Activated T-helper 1 cell treated with anti-CD3 and anti-CD28 coated beads, Interleukin-12 subunit alpha, Interleukin-12 subunit beta, Interleukin-2, Interleukin-4 antibody, amounts not matched to agents 30 ng/mL and 10 ng/mL and 1 ng/mL, durations not matched to agents 14 hours and 24 hours and 36 hours (primary cell): ENCODE measurements around the gene OR2T1. TPM values are rescaled to one million over a fixed set of nuclear protein-coding genes. Genes with fewer than 3 reads are reported as not detected.

Experiments used
- DNase-seq: peaks from one replicate; pipeline ENCODE4 v3.0.0; 2021; ENCODE audit warnings: low spot score
- H3K27ac Mint-ChIP-seq: one replicate; pipeline ENCODE4 v1.8.0; 2021; ENCODE audit warnings: mild to moderate bottlenecking, mixed read lengths
- H3K27me3 Mint-ChIP-seq: one replicate; pipeline ENCODE4 v1.8.0; 2022; ENCODE audit warnings: mild to moderate bottlenecking, moderate library complexity, mixed read lengths; ENCODE audit not compliant: insufficient read depth
- H3K36me3 Mint-ChIP-seq: one replicate; pipeline ENCODE4 v1.8.0; 2021; ENCODE audit warnings: low read depth, mixed read lengths
- H3K4me1 Mint-ChIP-seq: one replicate; pipeline ENCODE4 v1.8.0; 2021; ENCODE audit warnings: low read depth, mixed read lengths
- H3K4me3 Mint-ChIP-seq: one replicate; pipeline ENCODE4 v1.8.0; 2021; ENCODE audit warnings: mild to moderate bottlenecking, moderate library complexity, mixed read lengths
- H3K9me3 Mint-ChIP-seq: one replicate; pipeline ENCODE4 v1.8.0; 2021; ENCODE audit warnings: mixed read lengths
- intact Hi-C: fragments of 100-400 bp; cut with micrococcal nuclease; formaldehyde crosslinking; loops from one replicate; pipeline ENCODE4 v1.15.1; 2024
- total RNA-seq: library from RNA; stranded (reverse); gene quantifications from 2 replicates; pipeline ENCODE4 v1.2.3, GENCODE V29; 2022

OR2T1 gene, protein sequence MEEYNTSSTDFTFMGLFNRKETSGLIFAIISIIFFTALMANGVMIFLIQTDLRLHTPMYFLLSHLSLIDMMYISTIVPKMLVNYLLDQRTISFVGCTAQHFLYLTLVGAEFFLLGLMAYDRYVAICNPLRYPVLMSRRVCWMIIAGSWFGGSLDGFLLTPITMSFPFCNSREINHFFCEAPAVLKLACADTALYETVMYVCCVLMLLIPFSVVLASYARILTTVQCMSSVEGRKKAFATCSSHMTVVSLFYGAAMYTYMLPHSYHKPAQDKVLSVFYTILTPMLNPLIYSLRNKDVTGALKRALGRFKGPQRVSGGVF
- not detected in 2 replicates for total RNA-seq

DNA sequence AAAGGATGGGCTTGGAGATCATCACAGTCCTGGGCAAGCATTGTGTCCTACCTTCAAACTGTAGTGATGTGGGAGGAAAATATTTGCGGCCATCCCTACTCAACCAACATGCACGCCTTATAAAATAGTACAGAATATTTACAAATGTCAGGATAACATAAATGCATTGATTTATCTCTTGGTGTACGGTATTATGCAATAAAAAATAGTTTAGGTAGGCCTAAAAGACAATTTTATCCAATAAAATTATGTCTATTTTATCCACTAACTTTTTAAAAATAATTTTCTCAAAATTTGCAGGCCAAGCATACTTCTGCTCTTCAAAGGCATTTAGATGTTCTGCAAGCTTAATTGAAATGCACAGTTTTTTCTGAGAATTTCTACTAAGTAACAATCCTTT lies at the start of gene OR2T1:
Gene OR2T1 (plus strand): TSS at position 301 of the 400 bp plus-strand sequence. CDS start 3,100 bp downstream, outside the sequence.
- no peak within 1 kb of the TSS for H3K4me3 Mint-ChIP-seq
- peaks cover 5% of the 10 kb centered on the region for H3K9me3 Mint-ChIP-seq
- H3K27me3 Mint-ChIP-seq, result peaks cover 2% of the 10 kb centered on the region
- H3K4me1 Mint-ChIP-seq, result no peaks in the 10 kb centered on the region
- H3K27ac Mint-ChIP-seq, result no peak within 1 kb of the TSS
- no peak for DNase-seq
- H3K36me3 Mint-ChIP-seq, result no peaks in the 10 kb centered on the region
- intact Hi-C loops, result loop anchor here (10.0 kb wide), 1 partner anchor 212 kb away; no protein-coding TSS in a partner anchor

DNA sequence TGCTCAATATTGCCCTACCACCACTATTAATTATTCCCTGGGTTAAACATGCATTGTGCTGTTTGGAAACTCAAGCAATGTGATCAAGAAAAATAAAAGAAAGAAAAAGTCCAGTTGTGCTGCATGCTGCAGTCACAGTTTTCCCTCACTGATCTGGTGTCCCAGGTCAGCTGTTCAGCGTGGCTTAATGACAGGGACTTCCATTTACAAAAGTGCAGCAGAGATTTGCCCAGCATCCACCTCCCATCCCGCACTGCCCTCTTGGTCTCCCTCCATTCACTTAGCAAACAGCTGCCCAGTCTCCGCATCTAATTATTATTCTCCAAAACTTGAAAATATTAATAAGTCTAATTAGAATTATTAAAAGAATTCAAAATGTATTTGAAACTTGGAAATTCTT lies 43.4 kb upstream of the OR2T1 start:
- intact Hi-C loops, result no loop called here
- Mint-ChIP-seq H3K9me3 (no peaks in the 10 kb centered on the region), H3K4me3 (no peak overlapping the region), H3K27ac (no peak overlapping the region), H3K27me3 (no peaks in the 10 kb centered on the region), H3K4me1 (no peaks in the 10 kb centered on the region), H3K36me3 (no peaks in the 10 kb centered on the region)
- DNase-seq, result no peak

DNA sequence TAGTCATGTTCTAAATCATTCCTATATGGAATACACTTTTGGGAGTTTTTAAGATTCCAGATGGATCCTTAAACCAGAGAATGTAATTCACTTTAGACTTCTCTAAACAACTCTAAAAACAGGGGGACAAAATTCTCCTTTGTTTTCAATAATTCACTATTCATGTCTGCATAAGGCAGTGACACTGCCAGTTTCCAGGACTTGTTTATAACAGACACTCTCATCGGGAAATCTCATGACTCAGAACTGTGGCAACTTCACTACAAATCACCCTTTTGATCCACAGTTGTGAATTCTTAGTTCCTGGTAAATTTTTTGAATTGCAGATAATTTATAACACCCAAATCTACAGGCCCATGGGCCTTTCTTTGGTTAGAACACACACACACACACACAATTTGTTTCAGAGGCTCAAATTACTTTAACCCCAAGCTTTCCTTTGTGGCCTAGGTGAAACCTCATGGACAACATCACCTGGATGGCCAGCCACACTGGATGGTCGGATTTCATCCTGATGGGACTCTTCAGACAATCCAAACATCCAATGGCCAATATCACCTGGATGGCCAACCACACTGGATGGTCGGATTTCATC lies 41.6 kb upstream of the OR2T1 start, which contains the start of gene OR2T4:
Gene OR2T4 (plus strand): TSS at position 545 of the 595 bp plus-strand sequence. CDS start 0 bp downstream, at position 545.
- intact Hi-C loops, result no loop called here
- Mint-ChIP-seq H3K4me1 (no peaks in the 10 kb centered on the region), H3K27ac (no peak within 1 kb of the TSS), H3K27me3 (no peaks in the 10 kb centered on the region), H3K9me3 (no peaks in the 10 kb centered on the region), H3K4me3 (no peak within 1 kb of the TSS), H3K36me3 (no peaks in the 10 kb centered on the region)
- no peak for DNase-seq

DNA sequence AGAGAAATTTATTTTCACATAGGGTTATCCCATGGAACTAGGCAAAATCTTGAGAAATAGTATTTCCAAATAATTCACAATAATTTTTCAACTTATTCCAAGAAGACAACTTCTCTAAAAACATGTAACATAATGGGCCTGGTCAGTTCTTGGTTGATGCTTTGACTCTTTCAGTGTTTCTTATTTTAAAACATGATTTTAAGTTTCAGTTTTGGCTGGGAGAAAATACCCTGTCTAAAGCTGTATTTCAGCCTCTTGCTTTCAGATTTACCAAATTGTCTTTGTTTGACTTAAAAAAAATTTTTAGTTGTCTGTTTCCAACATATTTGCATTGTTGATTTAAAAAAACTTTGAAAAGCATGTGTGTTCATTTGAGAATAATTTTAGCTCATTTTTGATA lies 36.2 kb upstream of the OR2T1 start:
- intact Hi-C loops, result no loop called here
- H3K27ac Mint-ChIP-seq, result no peak overlapping the region
- H3K4me1 Mint-ChIP-seq, result no peaks in the 10 kb centered on the region
- no peaks in the 10 kb centered on the region for H3K27me3 Mint-ChIP-seq
- H3K36me3 Mint-ChIP-seq, result no peaks in the 10 kb centered on the region
- no peak for DNase-seq
- no peak overlapping the region for H3K4me3 Mint-ChIP-seq
- H3K9me3 Mint-ChIP-seq, result no peaks in the 10 kb centered on the region

DNA sequence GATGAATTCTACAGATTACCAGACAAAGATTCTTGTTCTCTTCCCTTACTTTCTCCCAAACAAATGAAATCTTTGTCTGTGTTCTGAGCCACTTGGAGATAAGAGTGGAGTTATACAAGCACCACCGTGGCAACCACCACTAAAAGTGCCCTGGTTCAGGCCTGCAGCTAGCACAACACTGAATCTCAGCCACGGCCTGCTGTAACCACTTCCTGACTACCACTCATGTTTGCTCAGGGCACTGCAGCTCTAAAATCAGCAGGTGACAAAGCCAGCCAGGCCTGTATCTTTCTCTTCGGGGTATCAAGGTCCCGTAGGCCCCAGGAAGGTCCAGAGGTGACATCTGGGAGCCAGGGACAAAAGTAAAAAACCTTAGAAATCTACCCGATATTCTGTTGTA lies 30.5 kb upstream of the OR2T1 start:
- peaks cover 2% of the 10 kb centered on the region for H3K27me3 Mint-ChIP-seq
- DNase-seq, result no peak
- H3K9me3 Mint-ChIP-seq, result no peaks in the 10 kb centered on the region
- no peaks in the 10 kb centered on the region for H3K36me3 Mint-ChIP-seq
- H3K27ac Mint-ChIP-seq, result no peak overlapping the region
- H3K4me1 Mint-ChIP-seq, result no peaks in the 10 kb centered on the region
- intact Hi-C loops, result no loop called here
- no peak overlapping the region for H3K4me3 Mint-ChIP-seq

DNA sequence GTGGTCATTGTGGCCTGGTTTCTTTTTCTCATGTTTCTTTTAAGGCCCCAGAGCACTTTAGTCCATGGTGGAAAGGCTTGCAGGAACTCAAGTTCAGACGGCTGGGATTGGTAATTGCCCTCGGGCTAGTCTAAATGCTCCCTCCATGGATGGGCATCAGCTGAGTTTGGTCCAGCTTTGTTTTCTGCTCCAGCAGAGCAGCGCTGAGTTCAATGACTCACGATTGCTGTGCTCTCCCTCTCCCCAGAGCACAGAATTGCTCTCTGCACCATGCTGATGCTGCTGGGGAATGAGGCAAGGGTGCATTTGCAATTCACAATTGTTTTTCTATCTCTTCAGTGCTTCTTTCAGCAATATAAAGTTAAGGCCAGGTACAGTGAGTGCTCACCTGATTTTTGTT lies 29.1 kb upstream of the OR2T1 start:
- intact Hi-C loops, result no loop called here
- H3K36me3 Mint-ChIP-seq, result no peaks in the 10 kb centered on the region
- no peak overlapping the region for H3K4me3 Mint-ChIP-seq
- no peak for DNase-seq
- H3K4me1 Mint-ChIP-seq, result no peaks in the 10 kb centered on the region
- H3K9me3 Mint-ChIP-seq, result no peaks in the 10 kb centered on the region
- H3K27me3 Mint-ChIP-seq, result peaks cover 2% of the 10 kb centered on the region
- H3K27ac Mint-ChIP-seq, result no peak overlapping the region

DNA sequence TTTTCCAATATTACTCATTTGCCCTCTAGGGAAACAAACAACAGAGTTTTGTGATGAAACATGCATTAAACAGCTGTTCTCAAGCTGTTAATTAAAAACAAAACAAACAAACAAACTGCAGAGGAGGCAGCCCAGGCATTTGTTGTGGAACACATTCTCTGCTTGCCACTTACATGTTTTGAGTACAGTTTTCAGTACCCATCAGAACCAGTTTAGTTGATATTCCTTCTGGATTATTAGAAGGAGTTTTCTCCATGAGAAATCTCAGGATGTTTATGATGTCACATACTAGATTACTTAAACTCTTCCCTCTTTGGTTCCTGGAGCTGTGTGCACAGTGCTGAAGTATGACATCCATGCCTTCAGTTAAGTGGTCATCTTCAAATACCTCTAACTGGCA lies 27.4 kb upstream of the OR2T1 start, which contains the start of gene OR2T6:
Gene OR2T6 (plus strand): TSS at position 301 of the 400 bp plus-strand sequence. CDS start 11,863 bp downstream, outside the sequence.
- intact Hi-C loops, result no loop called here
- Mint-ChIP-seq H3K36me3 (no peaks in the 10 kb centered on the region), H3K4me3 (no peak within 1 kb of the TSS), H3K27ac (no peak within 1 kb of the TSS), H3K4me1 (no peaks in the 10 kb centered on the region), H3K27me3 (peaks cover 2% of the 10 kb centered on the region), H3K9me3 (no peaks in the 10 kb centered on the region)
- no peak for DNase-seq

DNA sequence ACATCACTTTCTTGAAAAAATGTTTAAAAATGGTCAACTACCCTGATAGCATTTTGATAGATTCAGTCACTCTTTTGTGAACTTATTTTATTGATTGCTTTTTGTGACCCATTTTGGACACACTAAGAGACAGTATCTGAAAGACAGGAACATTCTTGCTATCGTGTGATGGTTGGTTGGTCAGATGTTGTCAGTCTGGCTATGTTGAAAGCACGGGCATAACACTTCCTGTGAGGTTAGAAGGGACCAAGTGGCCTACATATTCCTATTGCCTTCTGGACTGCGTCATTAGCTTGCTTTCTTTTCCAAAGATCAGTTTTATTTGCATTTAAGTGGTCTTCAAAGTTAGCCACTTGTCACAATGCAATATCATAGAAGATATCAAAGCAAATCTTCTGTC lies 25.9 kb upstream of the OR2T1 start:
- DNase-seq, result no peak
- Mint-ChIP-seq H3K9me3 (no peaks in the 10 kb centered on the region), H3K27me3 (peaks cover under 1% of the 10 kb centered on the region), H3K4me3 (no peak overlapping the region), H3K27ac (no peak overlapping the region), H3K4me1 (no peaks in the 10 kb centered on the region), H3K36me3 (no peaks in the 10 kb centered on the region)
- intact Hi-C loops, result no loop called here

DNA sequence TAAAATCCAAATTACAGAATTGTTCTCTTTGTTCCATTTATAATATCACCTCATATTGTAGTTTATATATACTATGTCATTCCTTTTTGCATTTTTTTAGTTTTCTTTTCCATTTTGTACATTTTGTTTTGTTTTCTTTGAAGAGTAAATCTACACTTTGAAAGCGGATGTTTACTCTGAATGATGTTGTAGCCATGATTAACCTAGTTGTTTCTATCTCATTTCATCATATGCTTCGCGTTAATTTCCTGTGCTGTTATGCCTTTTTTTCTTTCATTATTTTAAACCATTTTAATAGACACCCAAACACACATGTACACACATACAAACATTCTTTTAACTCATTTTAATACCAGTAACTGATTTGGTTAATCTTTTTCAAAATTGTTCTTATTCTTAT lies 22.0 kb upstream of the OR2T1 start:
- no peaks in the 10 kb centered on the region for H3K36me3 Mint-ChIP-seq
- H3K27ac Mint-ChIP-seq, result no peak overlapping the region
- H3K9me3 Mint-ChIP-seq, result no peaks in the 10 kb centered on the region
- no peak for DNase-seq
- no peak overlapping the region for H3K4me3 Mint-ChIP-seq
- H3K27me3 Mint-ChIP-seq, result no peaks in the 10 kb centered on the region
- no peaks in the 10 kb centered on the region for H3K4me1 Mint-ChIP-seq
- intact Hi-C loops, result no loop called here

DNA sequence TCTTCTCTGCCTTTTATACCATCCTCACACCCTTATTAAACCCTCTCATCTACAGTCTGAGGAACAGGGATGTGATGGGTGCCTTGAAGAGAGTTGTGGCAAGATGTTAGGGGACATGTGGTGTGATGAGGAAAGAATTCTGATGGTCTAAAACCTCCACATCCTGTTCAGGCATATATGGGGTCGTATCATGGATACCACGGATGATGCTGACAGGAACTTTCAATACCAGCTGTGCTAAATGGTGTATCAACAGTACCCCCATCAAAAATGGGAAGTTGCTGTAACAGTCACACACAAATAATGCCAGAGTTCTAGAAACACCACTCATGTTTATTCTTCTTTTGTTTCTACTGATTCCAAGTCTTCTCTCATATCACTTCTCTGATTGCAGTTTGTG lies 14.4 kb upstream of the OR2T1 start:
- Mint-ChIP-seq H3K4me1 (no peaks in the 10 kb centered on the region), H3K36me3 (no peaks in the 10 kb centered on the region), H3K27me3 (no peaks in the 10 kb centered on the region), H3K27ac (no peak overlapping the region), H3K9me3 (no peaks in the 10 kb centered on the region), H3K4me3 (no peak overlapping the region)
- DNase-seq, result no peak
- intact Hi-C loops, result no loop called here

DNA sequence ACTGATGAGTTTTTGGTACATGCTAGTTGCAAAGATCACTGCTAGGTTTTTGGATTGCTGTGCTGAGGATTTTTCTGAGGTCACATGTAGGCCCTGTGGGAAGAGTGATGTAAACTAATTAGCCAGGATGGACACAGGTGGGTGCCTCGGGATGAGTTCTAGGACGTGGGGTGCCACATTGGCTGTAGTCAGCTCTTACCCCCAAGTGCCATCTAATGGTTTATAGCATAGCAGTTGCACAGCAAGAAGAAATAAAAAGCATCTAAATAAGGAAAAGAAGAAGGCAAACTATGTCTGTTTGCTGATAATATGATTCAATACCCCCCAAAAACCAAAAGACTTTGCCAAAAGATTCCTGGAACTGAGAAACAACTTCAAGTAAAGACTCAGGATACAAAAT lies 9.8 kb upstream of the OR2T1 start:
- no peaks in the 10 kb centered on the region for H3K9me3 Mint-ChIP-seq
- DNase-seq, result no peak
- H3K4me3 Mint-ChIP-seq, result no peak overlapping the region
- H3K36me3 Mint-ChIP-seq, result no peaks in the 10 kb centered on the region
- H3K4me1 Mint-ChIP-seq, result no peaks in the 10 kb centered on the region
- no peaks in the 10 kb centered on the region for H3K27me3 Mint-ChIP-seq
- intact Hi-C loops, result no loop called here
- H3K27ac Mint-ChIP-seq, result no peak overlapping the region

DNA sequence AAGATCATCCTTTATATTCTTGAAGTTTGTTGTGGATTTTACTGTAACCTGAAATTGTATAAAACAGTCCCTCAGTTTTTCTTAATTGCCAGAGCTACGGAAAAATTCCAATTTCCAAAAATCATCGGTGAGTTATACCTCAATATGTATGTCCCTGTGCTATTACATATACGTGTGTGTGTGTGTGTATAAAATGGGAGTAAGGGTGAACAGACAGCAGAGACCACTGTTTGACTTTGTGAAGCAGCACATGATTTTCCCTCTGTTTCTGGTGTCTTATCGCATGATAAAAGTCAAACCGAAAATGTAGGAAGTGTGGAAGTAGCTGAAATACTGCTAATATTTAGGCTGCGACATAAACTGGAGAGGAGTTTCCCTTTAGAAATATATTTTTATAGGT lies 1.2 kb downstream of the OR2T1 start:
- no peak overlapping the region for H3K4me3 Mint-ChIP-seq
- peaks cover 2% of the 10 kb centered on the region for H3K27me3 Mint-ChIP-seq
- H3K9me3 Mint-ChIP-seq, result peaks cover 5% of the 10 kb centered on the region
- intact Hi-C loops, result loop anchor here (1.0 to 10.0 kb wide), 3 partner anchors 211 to 403 kb away; no protein-coding TSS in a partner anchor
- H3K4me1 Mint-ChIP-seq, result no peaks in the 10 kb centered on the region
- no peak for DNase-seq
- no peaks in the 10 kb centered on the region for H3K36me3 Mint-ChIP-seq
- no peak overlapping the region for H3K27ac Mint-ChIP-seq
